Uterus (tissue), 4 donors: ENCODE measurements around the gene ZMYND8. TPM values are rescaled to one million over a fixed set of nuclear protein-coding genes. Genes with fewer than 3 reads are reported as not detected.
"Not testable (repeated sequence)": the region's sequence is repeated elsewhere in the genome, so short reads cannot be mapped to it uniquely, and the experiment has no call there.

Experiments used
- DNase-seq, 2 donors: peaks; one replicate each; pipeline ENCODE4 v3.0.0-alpha.2; 2019 to 2020
- H3K27ac ChIP-seq, 2 donors: fragments of 200-600 bp; sonication (generic); 1 replicate in 1 of 2; 2 replicates in 1 of 2; pipeline ENCODE4 v1.5.1; 2016 to 2018
- H3K27me3 ChIP-seq, 2 donors: fragments of 200-600 bp; sonication (generic); one replicate each; pipeline ENCODE4 v1.5.1; 2018 to 2019; ENCODE audit warnings: control low read depth in 1 of 2
- H3K36me3 ChIP-seq, 2 donors: fragments of 200-600 bp; sonication (generic); one replicate each; pipeline ENCODE4 v1.5.1; 2019; ENCODE audit warnings: control low read depth in 1 of 2
- H3K4me1 ChIP-seq, 2 donors: fragments of 200-600 bp; sonication (generic); one replicate each; pipeline ENCODE4 v1.5.1; 2018 to 2019; ENCODE audit warnings: control low read depth in 1 of 2
- H3K4me3 ChIP-seq, 2 donors: fragments of 200-600 bp; sonication (generic); 1 replicate in 1 of 2; 2 replicates in 1 of 2; pipeline ENCODE4 v1.5.1; 2018 to 2019; ENCODE audit warnings: mild to moderate bottlenecking in 1 of 2
- H3K9me3 ChIP-seq, 2 donors: fragments of 200-600 bp; sonication (generic); one replicate each; pipeline ENCODE4 v1.5.1; 2019; ENCODE audit warnings: control low read depth in 1 of 2
- CTCF ChIP-seq, 4 experiments: fragments of 200-600 bp in 2 of 4; fragments of 450-650 bp in 2 of 4; sonication (generic) in 2 of 4; IDR thresholded peaks; one replicate each; pipeline ENCODE4 v1.5.1; 2016 to 2019; ENCODE audit warnings: antibody characterized with exemption in 4 of 4, mild to moderate bottlenecking in 2 of 4, moderate library complexity in 1 of 4
- POLR2A ChIP-seq, 2 donors: fragments of 450-650 bp; IDR thresholded peaks; one replicate each; pipeline ENCODE4 v1.6.1; 2016; ENCODE audit warnings: antibody characterized with exemption in 2 of 2, mild to moderate bottlenecking in 1 of 2, moderate library complexity in 1 of 2
- intact Hi-C: fragments of 100-400 bp; cut with DNase I; formaldehyde crosslinking; loops from one replicate; pipeline ENCODE4 v1.15.1; 2023; ENCODE audit warnings: low total_unique reads
- total RNA-seq, 4 donors: library from RNA; depleted of rRNA in 3 of 4; stranded (reverse); fragments of >200 nt in 3 of 4; gene quantifications; one replicate each; pipeline versions ENCODE4 v1.1.0 to v1.2.4, GENCODE V29; 2014 to 2023
- donor health status: DM: yes; HTN: yes; CAD: no.

Gene ZMYND8
- total RNA-seq, 4 donors from 2014 or later: 10.2 to 26.7 (median 16.0) TPM

- TF ChIP-seq CTCF (IDR thresholded peaks at IDR 0.05) (no peak), POLR2A (IDR thresholded peaks at IDR 0.05) (no peak)
- no peaks in the 10 kb centered on the region for H3K9me3 ChIP-seq
- no peaks in the 10 kb centered on the region for H3K4me1 ChIP-seq
- no peak overlapping the region for H3K27ac ChIP-seq
- no peak overlapping the region for H3K4me3 ChIP-seq
- H3K36me3 ChIP-seq: no peaks in the 10 kb centered on the region
- intact Hi-C loops: no loop called here
- no peaks in the 10 kb centered on the region for H3K27me3 ChIP-seq
- no peak for DNase-seq
Observed at GRCh38 chr20:47392721-47393073, 36.2 kb upstream of the ZMYND8 start.

- Histone ChIP-seq H3K27me3 (no peaks in the 10 kb centered on the region), H3K27ac (no peak overlapping the region)
Observed at GRCh38 chr20:47392015-47392720, 35.7 kb upstream of the ZMYND8 start.

GRCh38 chr20:47391276-47392010 lies 34.9 kb upstream of the ZMYND8 start:
- intact Hi-C loops: no loop called here
- H3K4me3 ChIP-seq: no peak overlapping the region
- TF ChIP-seq CTCF (IDR thresholded peaks at IDR 0.05): no peak
- TF ChIP-seq POLR2A (IDR thresholded peaks at IDR 0.05): no peak
- H3K4me1 ChIP-seq: no peaks in the 10 kb centered on the region
- DNase-seq: no peak
- H3K9me3 ChIP-seq: no peaks in the 10 kb centered on the region
- no peaks in the 10 kb centered on the region for H3K36me3 ChIP-seq
- H3K27me3 ChIP-seq: no peaks in the 10 kb centered on the region
- H3K27ac ChIP-seq: no peak overlapping the region

More at GRCh38 chr20:47392015-47392720, 35.7 kb upstream of the ZMYND8 start:
- TF ChIP-seq POLR2A (IDR thresholded peaks at IDR 0.05) (no peak), CTCF (IDR thresholded peaks at IDR 0.05) (no peak)
- Histone ChIP-seq H3K9me3 (no peaks in the 10 kb centered on the region), H3K4me3 (no peak overlapping the region), H3K4me1 (no peaks in the 10 kb centered on the region), H3K36me3 (no peaks in the 10 kb centered on the region)
- DNase-seq: no peak
- intact Hi-C loops: no loop called here

- Histone ChIP-seq H3K27ac (no peak overlapping the region), H3K36me3 (no peaks in the 10 kb centered on the region), H3K4me3 (no peak overlapping the region), H3K27me3 (no peaks in the 10 kb centered on the region), H3K9me3 (no peaks in the 10 kb centered on the region), H3K4me1 (no peaks in the 10 kb centered on the region)
- intact Hi-C loops: no loop called here
- TF ChIP-seq CTCF (IDR thresholded peaks at IDR 0.05): no peak
- no peak for TF ChIP-seq POLR2A (IDR thresholded peaks at IDR 0.05)
- DNase-seq: no peak
Observed at GRCh38 chr20:47389867-47390347, 33.4 kb upstream of the ZMYND8 start.

GRCh38 chr20:47385968-47386367 lies 29.5 kb upstream of the ZMYND8 start:
- intact Hi-C loops, H3K4me3 ChIP-seq, H3K27ac ChIP-seq, H3K9me3 ChIP-seq, H3K36me3 ChIP-seq, H3K27me3 ChIP-seq, H3K4me1 ChIP-seq, DNase-seq: not testable (repeated sequence)
